Activated naive CD8-positive, alpha-beta T cell treated with anti-CD3 and anti-CD28 coated beads for 36 hours (primary cell): Measurements from ENCODE around the gene MAEA. TPM values are rescaled to one million over a fixed set of nuclear protein-coding genes. Genes with fewer than 3 reads are reported as not detected.

ENCODE experiments used
- DNase-seq: peaks from one replicate; pipeline ENCODE4 v3.0.0; 2021
- H3K27ac Mint-ChIP-seq: one replicate; pipeline ENCODE4 v1.8.0; 2022; ENCODE audit warnings: mild to moderate bottlenecking, moderate library complexity, mixed read lengths
- H3K27me3 Mint-ChIP-seq: one replicate; pipeline ENCODE4 v1.8.0; 2022; ENCODE audit warnings: mild to moderate bottlenecking, mixed read lengths
- H3K36me3 Mint-ChIP-seq: one replicate; pipeline ENCODE4 v1.8.0; 2021; ENCODE audit warnings: mild to moderate bottlenecking, mixed read lengths
- H3K4me1 Mint-ChIP-seq: one replicate; pipeline ENCODE4 v1.8.0; 2021; ENCODE audit warnings: mixed read lengths
- H3K4me3 Mint-ChIP-seq: one replicate; pipeline ENCODE4 v1.8.0; 2022; ENCODE audit warnings: mild to moderate bottlenecking, moderate library complexity, mixed read lengths
- H3K9me3 Mint-ChIP-seq: one replicate; pipeline ENCODE4 v1.8.0; 2022; ENCODE audit warnings: mixed read lengths
- total RNA-seq, 2 experiments: library from RNA; stranded (reverse); gene quantifications; one replicate each; pipeline ENCODE4 v1.2.3, GENCODE V29; 2021

MAEA gene
- total RNA-seq, 2 experiments from 2014 or later, result 51.3 to 53.2 TPM

- DNase-seq, result peak; percentile 68
- H3K27ac Mint-ChIP-seq, result peak overlapping the region; percentile 77
- H3K36me3 Mint-ChIP-seq, result peaks cover 38% of the 10 kb centered on the region
- H3K4me3 Mint-ChIP-seq, result no peak overlapping the region
- peaks cover 24% of the 10 kb centered on the region for H3K4me1 Mint-ChIP-seq
- H3K9me3 Mint-ChIP-seq, result peaks cover 7% of the 10 kb centered on the region
- no peaks in the 10 kb centered on the region for H3K27me3 Mint-ChIP-seq
Observed at GRCh38 chr4:1337376-1337831, 47.7 kb downstream of the MAEA start.

- DNase-seq, result no peak
- peaks cover 38% of the 10 kb centered on the region for H3K36me3 Mint-ChIP-seq
- H3K27me3 Mint-ChIP-seq, result no peaks in the 10 kb centered on the region
- H3K4me1 Mint-ChIP-seq, result peaks cover 24% of the 10 kb centered on the region
- H3K27ac Mint-ChIP-seq, result peak overlapping the region; percentile 77
- no peak overlapping the region for H3K4me3 Mint-ChIP-seq
- peaks cover 7% of the 10 kb centered on the region for H3K9me3 Mint-ChIP-seq
Observed at GRCh38 chr4:1337951-1338751, 48.5 kb downstream of the MAEA start.

GRCh38 chr4:1338752-1339414, 49.2 kb downstream of the MAEA start:
- H3K27me3 Mint-ChIP-seq, result no peaks in the 10 kb centered on the region
- DNase-seq, result no peak
- peaks cover 7% of the 10 kb centered on the region for H3K9me3 Mint-ChIP-seq
- H3K27ac Mint-ChIP-seq, result peak overlapping the region; percentile 56
- H3K4me3 Mint-ChIP-seq, result no peak overlapping the region
- H3K4me1 Mint-ChIP-seq, result peaks cover 24% of the 10 kb centered on the region
- H3K36me3 Mint-ChIP-seq, result peaks cover 38% of the 10 kb centered on the region

- H3K9me3 Mint-ChIP-seq, result peaks cover 7% of the 10 kb centered on the region
- no peak overlapping the region for H3K27ac Mint-ChIP-seq
- peaks cover 22% of the 10 kb centered on the region for H3K4me1 Mint-ChIP-seq
- DNase-seq, result no peak
- H3K36me3 Mint-ChIP-seq, result peaks cover 36% of the 10 kb centered on the region
- H3K27me3 Mint-ChIP-seq, result no peaks in the 10 kb centered on the region
- no peak overlapping the region for H3K4me3 Mint-ChIP-seq
Observed at GRCh38 chr4:1339489-1339888, 49.8 kb downstream of the MAEA start.

GRCh38 chr4:1340181-1340747, 50.6 kb downstream of the MAEA start:
- peaks cover 28% of the 10 kb centered on the region for H3K36me3 Mint-ChIP-seq
- no peaks in the 10 kb centered on the region for H3K27me3 Mint-ChIP-seq
- peaks cover 4% of the 10 kb centered on the region for H3K9me3 Mint-ChIP-seq
- no peak for DNase-seq
- H3K4me1 Mint-ChIP-seq, result peaks cover 19% of the 10 kb centered on the region
- H3K27ac Mint-ChIP-seq, result no peak overlapping the region
- no peak overlapping the region for H3K4me3 Mint-ChIP-seq

GRCh38 chr4:1340861-1341260, 51.2 kb downstream of the MAEA start:
- no peak for DNase-seq
- H3K36me3 Mint-ChIP-seq, result peaks cover 28% of the 10 kb centered on the region
- peak overlapping the region; percentile 38 for H3K27ac Mint-ChIP-seq
- no peaks in the 10 kb centered on the region for H3K27me3 Mint-ChIP-seq
- H3K9me3 Mint-ChIP-seq, result peaks cover 4% of the 10 kb centered on the region
- H3K4me3 Mint-ChIP-seq, result no peak overlapping the region
- peaks cover 23% of the 10 kb centered on the region for H3K4me1 Mint-ChIP-seq

GRCh38 chr4:1342003-1342402, 52.3 kb downstream of the MAEA start:
- Mint-ChIP-seq H3K4me3 (no peak overlapping the region), H3K27ac (no peak overlapping the region), H3K9me3 (no peaks in the 10 kb centered on the region), H3K27me3 (no peaks in the 10 kb centered on the region), H3K4me1 (peaks cover 21% of the 10 kb centered on the region), H3K36me3 (peaks cover 20% of the 10 kb centered on the region)
- no peak for DNase-seq

- Mint-ChIP-seq H3K9me3 (no peaks in the 10 kb centered on the region), H3K27me3 (no peaks in the 10 kb centered on the region), H3K27ac (no peak overlapping the region), H3K4me1 (peaks cover 25% of the 10 kb centered on the region), H3K36me3 (peaks cover 6% of the 10 kb centered on the region), H3K4me3 (peak overlapping the region; percentile 88)
- no peak for DNase-seq
Observed at GRCh38 chr4:1344696-1345095, 55.0 kb downstream of the MAEA start.

- Mint-ChIP-seq H3K27ac (peak overlapping the region; percentile 71), H3K36me3 (peaks cover 2% of the 10 kb centered on the region), H3K9me3 (no peaks in the 10 kb centered on the region), H3K4me1 (peaks cover 30% of the 10 kb centered on the region), H3K27me3 (no peaks in the 10 kb centered on the region), H3K4me3 (peak overlapping the region; percentile 88)
- DNase-seq, result peak; percentile 57
Observed at GRCh38 chr4:1345903-1346780, 56.5 kb downstream of the MAEA start.

- peak; percentile 100 for DNase-seq
- Mint-ChIP-seq H3K27ac (peak within 1 kb of the TSS; percentile 88), H3K4me3 (peak within 1 kb of the TSS; percentile 88), H3K9me3 (no peaks in the 10 kb centered on the region), H3K4me1 (peaks cover 32% of the 10 kb centered on the region), H3K36me3 (peaks cover 2% of the 10 kb centered on the region), H3K27me3 (no peaks in the 10 kb centered on the region)
Observed at GRCh38 chr4:1346781-1347409, 57.2 kb downstream of the MAEA start, which contains the start of gene UVSSA. Gene UVSSA, plus strand, starts transcription at chr4:1347208. Its CDS starts 884 bp downstream, at chr4:1348092.

GRCh38 chr4:1347410-1347864, 57.7 kb downstream of the MAEA start:
- H3K27ac Mint-ChIP-seq, result peak overlapping the region; percentile 88
- peak overlapping the region; percentile 87 for H3K4me3 Mint-ChIP-seq
- no peaks in the 10 kb centered on the region for H3K9me3 Mint-ChIP-seq
- DNase-seq, result peak; percentile 65
- no peaks in the 10 kb centered on the region for H3K27me3 Mint-ChIP-seq
- H3K36me3 Mint-ChIP-seq, result peaks cover 2% of the 10 kb centered on the region
- H3K4me1 Mint-ChIP-seq, result peaks cover 28% of the 10 kb centered on the region

- H3K4me3 Mint-ChIP-seq, result peak overlapping the region; percentile 87
- H3K27me3 Mint-ChIP-seq, result no peaks in the 10 kb centered on the region
- H3K36me3 Mint-ChIP-seq, result peaks cover 2% of the 10 kb centered on the region
- no peaks in the 10 kb centered on the region for H3K9me3 Mint-ChIP-seq
- H3K27ac Mint-ChIP-seq, result peak overlapping the region; percentile 88
- H3K4me1 Mint-ChIP-seq, result peaks cover 28% of the 10 kb centered on the region
- DNase-seq, result no peak
Observed at GRCh38 chr4:1348014-1348513, 58.4 kb downstream of the MAEA start.

- no peaks in the 10 kb centered on the region for H3K27me3 Mint-ChIP-seq
- peaks cover 28% of the 10 kb centered on the region for H3K4me1 Mint-ChIP-seq
- H3K4me3 Mint-ChIP-seq, result peak overlapping the region; percentile 87
- DNase-seq, result no peak
- no peaks in the 10 kb centered on the region for H3K9me3 Mint-ChIP-seq
- peaks cover 2% of the 10 kb centered on the region for H3K36me3 Mint-ChIP-seq
- peak overlapping the region; percentile 13 for H3K27ac Mint-ChIP-seq
Observed at GRCh38 chr4:1348746-1349145, 59.1 kb downstream of the MAEA start.
